ENCODE data around the gene INPP1.

DNA sequence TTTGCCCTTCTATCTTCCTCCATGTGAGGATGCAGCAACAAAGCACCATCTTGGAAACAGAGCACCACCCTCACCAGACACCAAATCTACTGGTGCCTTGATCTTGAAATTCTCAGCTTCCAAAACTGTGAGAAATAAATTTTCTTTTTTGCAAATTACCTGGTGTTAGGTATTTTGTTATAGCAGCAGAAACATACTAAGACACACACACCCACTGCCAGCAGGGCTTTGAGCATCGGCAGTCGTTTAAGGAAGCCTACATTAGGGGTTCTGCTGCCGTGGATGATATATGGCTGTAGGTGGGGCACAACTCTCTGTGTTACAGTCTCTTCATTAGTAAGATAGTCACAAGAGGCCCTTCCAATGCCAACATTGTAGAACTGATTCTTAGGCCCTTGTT lies 44.0 kb downstream of the INPP1 start:
- TF ChIP-seq, protein P1, sequence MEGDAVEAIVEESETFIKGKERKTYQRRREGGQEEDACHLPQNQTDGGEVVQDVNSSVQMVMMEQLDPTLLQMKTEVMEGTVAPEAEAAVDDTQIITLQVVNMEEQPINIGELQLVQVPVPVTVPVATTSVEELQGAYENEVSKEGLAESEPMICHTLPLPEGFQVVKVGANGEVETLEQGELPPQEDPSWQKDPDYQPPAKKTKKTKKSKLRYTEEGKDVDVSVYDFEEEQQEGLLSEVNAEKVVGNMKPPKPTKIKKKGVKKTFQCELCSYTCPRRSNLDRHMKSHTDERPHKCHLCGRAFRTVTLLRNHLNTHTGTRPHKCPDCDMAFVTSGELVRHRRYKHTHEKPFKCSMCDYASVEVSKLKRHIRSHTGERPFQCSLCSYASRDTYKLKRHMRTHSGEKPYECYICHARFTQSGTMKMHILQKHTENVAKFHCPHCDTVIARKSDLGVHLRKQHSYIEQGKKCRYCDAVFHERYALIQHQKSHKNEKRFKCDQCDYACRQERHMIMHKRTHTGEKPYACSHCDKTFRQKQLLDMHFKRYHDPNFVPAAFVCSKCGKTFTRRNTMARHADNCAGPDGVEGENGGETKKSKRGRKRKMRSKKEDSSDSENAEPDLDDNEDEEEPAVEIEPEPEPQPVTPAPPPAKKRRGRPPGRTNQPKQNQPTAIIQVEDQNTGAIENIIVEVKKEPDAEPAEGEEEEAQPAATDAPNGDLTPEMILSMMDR (IDR thresholded peaks at IDR 0.05; ENCODE audit: low read length), result no peak
- TF ChIP-seq EZH2phosphoT487 (IDR thresholded peaks at IDR 0.05; ENCODE audit: low read length), result no peak

Measured in MM.1S (cell line).